Measurements from ENCODE around the gene DUT. TPM values are rescaled to one million over a fixed set of nuclear protein-coding genes. Genes with fewer than 3 reads are reported as not detected.
A peak's percentile ranks its signal among the peaks of the same experiment; 100 is the strongest.

Gene DUT
- polyA plus RNA-seq: 10 to 100 TPM; 12.7 to 98.0 (median 56.1) TPM
- long read RNA-seq, donor 1: 0 reads
- long read RNA-seq, donor 2, transcript DUT-201 (7 exons, 2,147 nt): minor isoform, 7 of 20 reads
- long read RNA-seq, donor 2, transcript DUT-202 (6 exons, 1,935 nt): major isoform, 8 of 20 reads
- long read RNA-seq, donor 2, partial matches to known transcripts: 0 of 20 reads
- long read RNA-seq, donor 2, other reads (novel, unspliced or antisense): 0 of 20 reads
- long read RNA-seq, donor 3, transcript DUT-205 (7 exons, 769 nt): minor isoform, 7 of 39 reads
- long read RNA-seq, donor 3, transcript DUT-201 (7 exons, 2,147 nt): minor isoform, 13 of 39 reads
- long read RNA-seq, donor 3, transcript DUT-202 (6 exons, 1,935 nt): major isoform, 14 of 39 reads
- long read RNA-seq, donor 3, partial matches to known transcripts: 0 of 39 reads
- long read RNA-seq, donor 3, other reads (novel, unspliced or antisense): 0 of 39 reads
- long read RNA-seq, donor 4, partial matches to known transcripts: 0 of 1 reads
- long read RNA-seq, donor 4, other reads (novel, unspliced or antisense): 0 of 1 reads
- long read RNA-seq, donor 5, transcript DUT-201 (7 exons, 2,147 nt): major isoform, 8 of 23 reads
- long read RNA-seq, donor 5, transcript DUT-209 (3 exons, 340 nt): minor isoform, 5 of 23 reads
- long read RNA-seq, donor 5, transcript DUT-205 (7 exons, 769 nt): minor isoform, 5 of 23 reads
- long read RNA-seq, donor 5, transcript DUT-202 (6 exons, 1,935 nt): minor isoform, 5 of 23 reads
- long read RNA-seq, donor 5, partial matches to known transcripts: 0 of 23 reads
- long read RNA-seq, donor 5, other reads (novel, unspliced or antisense): 0 of 23 reads
- long read RNA-seq, donor 6, transcript DUT-202 (6 exons, 1,935 nt): major isoform, 16 of 41 reads
- long read RNA-seq, donor 6, transcript DUT-201 (7 exons, 2,147 nt): major isoform, 16 of 41 reads
- long read RNA-seq, donor 6, partial matches to known transcripts: 0 of 41 reads
- long read RNA-seq, donor 6, other reads (novel, unspliced or antisense): 0 of 41 reads
- long read RNA-seq, donor 7, transcript DUT-209 (3 exons, 340 nt): minor isoform, 5 of 164 reads
- long read RNA-seq, donor 7, transcript DUT-205 (7 exons, 769 nt): minor isoform, 22 of 164 reads
- long read RNA-seq, donor 7, transcript DUT-201 (7 exons, 2,147 nt): major isoform, 66 of 164 reads
- long read RNA-seq, donor 7, transcript DUT-202 (6 exons, 1,935 nt): minor isoform, 59 of 164 reads
- long read RNA-seq, donor 7, partial matches to known transcripts: 0 of 164 reads
- long read RNA-seq, donor 7, other reads (novel, unspliced or antisense): 5 of 164 reads
- long read RNA-seq, donor 8, transcript DUT-202 (6 exons, 1,935 nt): major isoform, 5 of 11 reads
- long read RNA-seq, donor 8, partial matches to known transcripts: 0 of 11 reads
- long read RNA-seq, donor 8, other reads (novel, unspliced or antisense): 0 of 11 reads
- long read RNA-seq, donor 9, transcript DUT-202 (6 exons, 1,935 nt): major isoform, 8 of 18 reads
- long read RNA-seq, donor 9, transcript DUT-201 (7 exons, 2,147 nt): minor isoform, 7 of 18 reads
- long read RNA-seq, donor 9, partial matches to known transcripts: 0 of 18 reads
- long read RNA-seq, donor 9, other reads (novel, unspliced or antisense): 0 of 18 reads
- long read RNA-seq, donor 10, transcript DUT-201 (7 exons, 2,147 nt): major isoform, 30 of 87 reads
- long read RNA-seq, donor 10, transcript DUT-209 (3 exons, 340 nt): minor isoform, 6 of 87 reads
- long read RNA-seq, donor 10, transcript DUT-205 (7 exons, 769 nt): minor isoform, 11 of 87 reads
- long read RNA-seq, donor 10, transcript DUT-202 (6 exons, 1,935 nt): major isoform, 30 of 87 reads
- long read RNA-seq, donor 10, partial matches to known transcripts: 8 of 87 reads
- long read RNA-seq, donor 10, other reads (novel, unspliced or antisense): 0 of 87 reads

DNA sequence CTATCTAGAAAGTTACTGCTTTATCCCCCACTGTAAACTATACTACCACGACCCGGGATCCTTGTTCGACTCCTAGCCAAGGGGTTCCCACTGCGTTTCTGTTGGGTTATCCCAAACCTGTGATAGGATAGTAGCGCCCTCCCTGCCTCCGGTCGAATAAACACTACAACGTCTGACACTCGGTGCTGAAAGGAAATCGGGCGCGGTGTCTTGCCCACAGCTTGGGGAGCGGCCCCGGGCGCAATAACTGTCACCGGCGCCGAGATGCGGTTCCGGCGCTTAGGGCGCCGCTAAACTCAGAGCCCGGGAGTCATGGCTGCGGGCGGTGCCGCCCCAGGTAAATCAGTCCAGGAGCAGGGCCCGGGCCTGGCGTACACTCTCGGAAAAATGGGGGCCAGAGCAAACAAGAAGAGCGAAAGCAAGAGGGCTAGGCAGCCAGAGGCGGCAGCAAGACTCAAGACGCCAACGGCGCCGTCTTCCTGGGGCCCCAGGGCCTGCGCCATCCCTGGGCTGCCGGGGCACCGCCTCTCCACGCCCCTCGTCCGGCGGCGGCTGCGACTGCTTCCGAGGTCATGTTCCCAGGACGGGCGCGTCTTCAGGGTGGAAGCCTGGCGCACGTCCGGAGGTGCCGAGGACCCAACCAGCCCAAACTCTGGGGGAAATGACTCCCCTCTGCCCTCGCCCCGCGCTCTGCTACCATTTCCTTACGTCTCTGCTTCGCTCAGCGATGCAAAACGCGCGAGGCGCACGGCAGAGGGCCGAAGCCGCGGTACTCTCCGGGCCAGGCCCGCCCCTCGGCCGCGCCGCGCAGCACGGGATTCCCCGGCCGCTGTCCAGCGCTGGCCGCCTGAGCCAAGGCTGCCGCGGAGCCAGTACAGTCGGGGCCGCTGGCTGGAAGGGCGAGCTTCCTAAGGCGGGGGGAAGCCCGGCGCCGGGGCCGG, at the start of gene DUT:
Gene DUT (plus strand): TSS at position 575 of the 941 bp plus-strand sequence. CDS start 87 bp downstream, at position 662.
- Histone ChIP-seq H3K4me3 (ENCODE audit: low read depth in 1 of 3, low read length in 3 of 3) (peak within 1 kb of the TSS; percentile 61 to 92 (median 81)), H3K27ac (ENCODE audit: low read depth in 1 of 3, low read length in 2 of 3) (peak within 1 kb of the TSS; percentile 82 to 100 (median 92)), H3K27me3 (ENCODE audit: control insufficient read depth in 3 of 3, insufficient read depth in 3 of 3, low read length in 3 of 3) (peaks cover 0 to 9% (median 0%) of the 10 kb centered on the region in 3 donors), H3K4me1 (ENCODE audit: control insufficient read depth in 3 of 3, insufficient read depth in 2 of 3, low read depth in 1 of 3, low read length in 2 of 3) (peaks cover 3 to 5% (median 3%) of the 10 kb centered on the region in 3 donors), H3K36me3 (ENCODE audit: control insufficient read depth in 3 of 3, insufficient read depth in 2 of 3, low read depth in 1 of 3, low read length in 3 of 3) (peaks cover 0 to 2% (median 2%) of the 10 kb centered on the region in 3 donors), H3K9me3 (ENCODE audit: control insufficient read depth in 2 of 2, insufficient read depth in 1 of 2, low read depth in 1 of 2, low read length in 1 of 2) (no peaks in the 10 kb centered on the region)
- FAIRE-seq (no peak), DNase-seq (peak; percentile 64 to 92)
- 0 to 1% (median 0%) methylated on average over 78 to 89 of the region's 89 CpGs for WGBS, 3 donors

GRCh38 chr15:48281674-48282073, 49.6 kb upstream of the DUT start:
- no peak overlapping the region for H3K27ac ChIP-seq (ENCODE audit: low read depth in 1 of 3, low read length in 2 of 3)
- DNase-seq (no peak), FAIRE-seq (no peak)
- no peak overlapping the region for H3K4me3 ChIP-seq (ENCODE audit: low read depth in 1 of 3, low read length in 3 of 3)
- H3K4me1 ChIP-seq (ENCODE audit: control insufficient read depth in 3 of 3, insufficient read depth in 2 of 3, low read depth in 1 of 3, low read length in 2 of 3): no peaks in the 10 kb centered on the region
- WGBS, 3 donors: 78 to 85% (median 84%) methylated on average over 4 of the region's 4 CpGs
- no peaks in the 10 kb centered on the region for H3K9me3 ChIP-seq (ENCODE audit: control insufficient read depth in 2 of 2, insufficient read depth in 1 of 2, low read depth in 1 of 2, low read length in 1 of 2)
- no peaks in the 10 kb centered on the region for H3K36me3 ChIP-seq (ENCODE audit: control insufficient read depth in 3 of 3, insufficient read depth in 2 of 3, low read depth in 1 of 3, low read length in 3 of 3)
- H3K27me3 ChIP-seq (ENCODE audit: control insufficient read depth in 3 of 3, insufficient read depth in 3 of 3, low read length in 3 of 3): no peaks in the 10 kb centered on the region

- WGBS, 3 donors: 71 to 85% (median 79%) methylated on average over 4 of the region's 4 CpGs
- FAIRE-seq (no peak), DNase-seq (no peak)
- Histone ChIP-seq H3K27me3 (ENCODE audit: control insufficient read depth in 3 of 3, insufficient read depth in 3 of 3, low read length in 3 of 3) (no peaks in the 10 kb centered on the region), H3K4me3 (ENCODE audit: low read depth in 1 of 3, low read length in 3 of 3) (no peak overlapping the region), H3K4me1 (ENCODE audit: control insufficient read depth in 3 of 3, insufficient read depth in 2 of 3, low read depth in 1 of 3, low read length in 2 of 3) (no peaks in the 10 kb centered on the region), H3K36me3 (ENCODE audit: control insufficient read depth in 3 of 3, insufficient read depth in 2 of 3, low read depth in 1 of 3, low read length in 3 of 3) (no peaks in the 10 kb centered on the region), H3K9me3 (ENCODE audit: control insufficient read depth in 2 of 2, insufficient read depth in 1 of 2, low read depth in 1 of 2, low read length in 1 of 2) (no peaks in the 10 kb centered on the region), H3K27ac (ENCODE audit: low read depth in 1 of 3, low read length in 2 of 3) (no peak overlapping the region)
Measured at GRCh38 chr15:48282216-48282615, 49.0 kb upstream of the DUT start.

GRCh38 chr15:48283396-48284145, 47.7 kb upstream of the DUT start:
- Histone ChIP-seq H3K27me3 (ENCODE audit: control insufficient read depth in 3 of 3, insufficient read depth in 3 of 3, low read length in 3 of 3) (no peaks in the 10 kb centered on the region), H3K4me1 (ENCODE audit: control insufficient read depth in 3 of 3, insufficient read depth in 2 of 3, low read depth in 1 of 3, low read length in 2 of 3) (no peaks in the 10 kb centered on the region), H3K9me3 (ENCODE audit: control insufficient read depth in 2 of 2, insufficient read depth in 1 of 2, low read depth in 1 of 2, low read length in 1 of 2) (no peaks in the 10 kb centered on the region), H3K36me3 (ENCODE audit: control insufficient read depth in 3 of 3, insufficient read depth in 2 of 3, low read depth in 1 of 3, low read length in 3 of 3) (no peaks in the 10 kb centered on the region), H3K4me3 (ENCODE audit: low read depth in 1 of 3, low read length in 3 of 3) (no peak overlapping the region), H3K27ac (ENCODE audit: low read depth in 1 of 3, low read length in 2 of 3) (no peak overlapping the region)
- FAIRE-seq (no peak), DNase-seq (peak in 1 of 2 donors; percentile 5)
- 24 to 52% (median 37%) methylated on average over 6 of the region's 6 CpGs for WGBS, 3 donors

DNA sequence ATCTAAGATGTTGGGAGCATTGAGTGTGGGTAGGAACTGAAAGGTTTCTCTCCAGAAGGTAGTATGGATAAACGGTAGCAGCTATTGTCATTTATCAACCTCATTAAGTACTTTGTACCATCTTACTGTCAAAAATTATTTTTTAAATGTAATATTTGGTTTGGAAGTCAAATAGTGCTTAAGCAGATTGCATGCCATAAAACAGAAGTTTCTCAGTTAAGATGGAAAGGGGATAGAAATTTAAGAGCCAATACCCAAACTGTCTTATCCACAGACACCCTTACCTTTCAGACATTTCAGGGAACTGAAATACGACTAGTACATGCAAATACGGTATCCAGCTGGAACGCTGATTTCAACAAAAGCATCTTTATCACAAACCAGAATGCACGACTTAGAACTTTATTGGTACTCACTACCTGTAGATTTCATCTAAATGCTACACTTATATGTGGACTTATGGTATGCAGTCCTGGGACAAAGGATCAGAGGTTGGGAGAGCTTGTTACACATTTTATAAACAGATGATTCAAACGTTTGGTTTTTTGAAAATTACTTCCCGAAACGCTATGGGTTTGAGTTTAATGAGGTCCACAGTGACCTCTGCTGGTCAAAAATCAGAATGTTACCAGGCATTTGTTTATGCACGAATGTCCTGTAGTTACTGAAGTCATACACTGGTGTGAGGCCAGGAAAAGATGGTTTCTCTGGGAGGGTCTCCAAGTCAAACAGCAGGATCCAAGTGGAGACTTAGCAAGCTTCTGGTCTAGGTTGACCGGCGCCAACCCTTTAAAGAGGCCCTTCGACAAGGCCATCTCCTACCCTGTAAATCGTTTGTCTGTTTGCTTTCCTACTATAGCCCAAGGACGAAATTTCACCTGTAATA, 45.7 kb upstream of the DUT start:
- FAIRE-seq (no peak), DNase-seq (peak; percentile 77 to 84)
- Histone ChIP-seq H3K27ac (ENCODE audit: low read depth in 1 of 3, low read length in 2 of 3) (no peak overlapping the region), H3K4me3 (ENCODE audit: low read depth in 1 of 3, low read length in 3 of 3) (no peak overlapping the region), H3K9me3 (ENCODE audit: control insufficient read depth in 2 of 2, insufficient read depth in 1 of 2, low read depth in 1 of 2, low read length in 1 of 2) (no peaks in the 10 kb centered on the region), H3K4me1 (ENCODE audit: control insufficient read depth in 3 of 3, insufficient read depth in 2 of 3, low read depth in 1 of 3, low read length in 2 of 3) (no peaks in the 10 kb centered on the region), H3K36me3 (ENCODE audit: control insufficient read depth in 3 of 3, insufficient read depth in 2 of 3, low read depth in 1 of 3, low read length in 3 of 3) (no peaks in the 10 kb centered on the region), H3K27me3 (ENCODE audit: control insufficient read depth in 3 of 3, insufficient read depth in 3 of 3, low read length in 3 of 3) (no peaks in the 10 kb centered on the region)
- WGBS, 3 donors: 17 to 22% (median 20%) methylated on average over 14 of the region's 14 CpGs

- H3K4me1 ChIP-seq (ENCODE audit: control insufficient read depth in 3 of 3, insufficient read depth in 2 of 3, low read depth in 1 of 3, low read length in 2 of 3): no peaks in the 10 kb centered on the region
- no peaks in the 10 kb centered on the region for H3K9me3 ChIP-seq (ENCODE audit: control insufficient read depth in 2 of 2, insufficient read depth in 1 of 2, low read depth in 1 of 2, low read length in 1 of 2)
- peak; percentile 5 for FAIRE-seq
- no peaks in the 10 kb centered on the region for H3K27me3 ChIP-seq (ENCODE audit: control insufficient read depth in 3 of 3, insufficient read depth in 3 of 3, low read length in 3 of 3)
- WGBS, 3 donors: 78 to 86% (median 83%) methylated on average over 2 of the region's 2 CpGs
- no peaks in the 10 kb centered on the region for H3K36me3 ChIP-seq (ENCODE audit: control insufficient read depth in 3 of 3, insufficient read depth in 2 of 3, low read depth in 1 of 3, low read length in 3 of 3)
- DNase-seq: no peak
- H3K4me3 ChIP-seq (ENCODE audit: low read depth in 1 of 3, low read length in 3 of 3): no peak overlapping the region
- no peak overlapping the region for H3K27ac ChIP-seq (ENCODE audit: low read depth in 1 of 3, low read length in 2 of 3)
Measured at GRCh38 chr15:48289628-48290027, 41.6 kb upstream of the DUT start.

Measured in small intestine (tissue), 16 donors.